Stomach (tissue), 4 donors: ENCODE measurements around the gene AKAP9.

ENCODE experiments used
- POLR2A ChIP-seq, 4 donors: fragments of 450-650 bp; IDR thresholded peaks; one replicate each; pipeline ENCODE4 v1.6.1; 2016; ENCODE audit warnings: antibody characterized with exemption in 4 of 4, control low read depth in 2 of 4, mild to moderate bottlenecking in 1 of 4, moderate library complexity in 1 of 4
- TF ChIP-seq, protein P1 (sequence below), 7 experiments: fragments of 450-650 bp in 4 of 7; fragments of 200-600 bp in 3 of 7; sonication (generic) in 3 of 7; IDR thresholded peaks; one replicate each; pipeline ENCODE4 v1.5.1; 2016 to 2019; ENCODE audit warnings: antibody characterized with exemption in 7 of 7, control low read depth in 2 of 7, mild to moderate bottlenecking in 1 of 7

DNA sequence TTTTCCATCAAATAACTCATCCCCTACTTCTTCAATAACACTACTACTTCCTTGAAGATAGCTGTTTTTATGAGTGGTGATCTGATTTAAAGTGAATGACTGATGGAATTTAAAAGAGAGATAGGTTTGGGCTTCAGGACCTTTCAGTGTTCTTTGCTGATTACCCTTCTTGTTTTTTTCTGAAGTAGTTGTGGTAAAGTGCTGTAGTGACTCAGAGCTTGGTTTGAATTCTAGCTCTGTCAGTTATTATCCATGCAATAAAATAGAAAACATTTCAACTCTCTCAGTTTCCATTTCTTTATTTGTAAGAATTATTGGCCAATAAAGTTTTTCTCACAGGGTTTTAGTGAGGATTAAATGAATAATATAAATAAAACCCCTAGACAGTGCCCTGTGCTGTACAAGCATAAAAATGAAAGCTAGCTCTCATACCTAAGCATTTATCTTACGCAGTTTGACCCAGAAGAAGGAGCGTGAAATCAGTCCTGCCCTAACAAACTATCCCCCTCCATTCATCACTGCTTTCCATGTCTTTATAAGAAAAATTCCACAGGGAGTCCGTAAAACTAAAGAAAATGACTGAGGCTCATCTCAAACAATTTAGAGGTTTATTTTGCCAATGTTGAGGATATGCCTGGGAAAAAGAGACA is 25.1 kb upstream of the AKAP9 start:
- TF ChIP-seq, protein P1, sequence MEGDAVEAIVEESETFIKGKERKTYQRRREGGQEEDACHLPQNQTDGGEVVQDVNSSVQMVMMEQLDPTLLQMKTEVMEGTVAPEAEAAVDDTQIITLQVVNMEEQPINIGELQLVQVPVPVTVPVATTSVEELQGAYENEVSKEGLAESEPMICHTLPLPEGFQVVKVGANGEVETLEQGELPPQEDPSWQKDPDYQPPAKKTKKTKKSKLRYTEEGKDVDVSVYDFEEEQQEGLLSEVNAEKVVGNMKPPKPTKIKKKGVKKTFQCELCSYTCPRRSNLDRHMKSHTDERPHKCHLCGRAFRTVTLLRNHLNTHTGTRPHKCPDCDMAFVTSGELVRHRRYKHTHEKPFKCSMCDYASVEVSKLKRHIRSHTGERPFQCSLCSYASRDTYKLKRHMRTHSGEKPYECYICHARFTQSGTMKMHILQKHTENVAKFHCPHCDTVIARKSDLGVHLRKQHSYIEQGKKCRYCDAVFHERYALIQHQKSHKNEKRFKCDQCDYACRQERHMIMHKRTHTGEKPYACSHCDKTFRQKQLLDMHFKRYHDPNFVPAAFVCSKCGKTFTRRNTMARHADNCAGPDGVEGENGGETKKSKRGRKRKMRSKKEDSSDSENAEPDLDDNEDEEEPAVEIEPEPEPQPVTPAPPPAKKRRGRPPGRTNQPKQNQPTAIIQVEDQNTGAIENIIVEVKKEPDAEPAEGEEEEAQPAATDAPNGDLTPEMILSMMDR (IDR thresholded peaks at IDR 0.05) = no peak
- TF ChIP-seq POLR2A (IDR thresholded peaks at IDR 0.05) = no peak
